ENCODE results near the gene RUFY3.
"Not testable (repeated sequence)": the region's sequence is repeated elsewhere in the genome, so short reads cannot be mapped to it uniquely, and the experiment has no call there.

- not testable (repeated sequence) for TF ChIP-seq MAX (IDR thresholded peaks at IDR 0.05); TAF1 (conservative IDR thresholded peaks at IDR 0.05); CTCF (IDR thresholded peaks at IDR 0.05; ENCODE audit: low read depth, low read length, missing input control); ZBTB33 (IDR thresholded peaks at IDR 0.05); REST (IDR thresholded peaks at IDR 0.05); EGR1 (IDR thresholded peaks at IDR 0.05; ENCODE audit: low read depth in 2 of 2); GABPA (IDR thresholded peaks at IDR 0.05 in 1 of 2, conservative IDR thresholded peaks at IDR 0.05 in 1 of 2)
Observed at GRCh38 chr4:70726515-70726914, 4.8 kb downstream of the RUFY3 start.
